Uterus (tissue), 2 donors: Measurements from ENCODE around the gene FAM181A.

ENCODE experiments used
- CTCF ChIP-seq, 4 experiments: fragments of 200-600 bp in 2 of 4; fragments of 450-650 bp in 2 of 4; sonication (generic) in 2 of 4; IDR thresholded peaks; one replicate each; pipeline ENCODE4 v1.5.1; 2016 to 2019; ENCODE audit warnings: antibody characterized with exemption in 4 of 4, mild to moderate bottlenecking in 2 of 4, moderate library complexity in 1 of 4
- POLR2A ChIP-seq, 2 donors: fragments of 450-650 bp; IDR thresholded peaks; one replicate each; pipeline ENCODE4 v1.6.1; 2016; ENCODE audit warnings: antibody characterized with exemption in 2 of 2, mild to moderate bottlenecking in 1 of 2, moderate library complexity in 1 of 2

DNA sequence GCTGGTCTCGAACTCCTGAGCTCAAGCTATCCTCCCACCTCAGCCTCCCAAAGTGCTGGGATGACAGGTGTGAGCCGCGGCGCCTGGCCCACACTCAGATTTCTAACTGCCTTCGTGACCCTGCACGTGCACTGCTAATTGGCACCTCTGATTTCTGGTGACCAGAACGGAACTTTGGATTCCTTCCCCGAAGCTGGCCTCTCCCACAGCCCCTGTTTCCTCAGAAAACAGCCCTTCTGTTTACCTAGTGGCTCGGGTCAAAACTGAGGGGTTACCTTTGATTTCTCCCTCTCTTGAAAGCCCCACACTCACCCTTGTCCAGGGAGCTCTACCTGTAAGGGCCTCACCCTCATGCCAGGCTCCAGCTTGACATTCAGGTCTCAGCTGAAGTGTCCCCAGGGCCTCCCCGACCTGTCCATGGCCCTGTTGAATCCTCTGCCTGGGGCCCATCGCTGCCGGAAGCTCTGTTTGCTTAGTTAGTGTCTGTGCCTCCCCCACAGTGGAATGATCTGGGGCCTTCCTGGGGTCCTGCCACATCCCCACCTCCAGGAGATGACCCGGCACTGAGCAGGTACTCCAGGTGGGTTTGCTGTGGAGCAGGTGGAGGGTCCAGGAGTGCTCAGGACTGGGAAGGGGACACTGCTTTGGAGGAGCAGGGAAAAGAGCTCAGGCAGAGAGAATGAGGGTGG is 24.4 kb upstream of the FAM181A start:
- TF ChIP-seq CTCF (IDR thresholded peaks at IDR 0.05): no peak
- TF ChIP-seq POLR2A (IDR thresholded peaks at IDR 0.05): no peak
